HG02938 (cell line): ENCODE measurements around the gene PRODH2.

Experiments
- ATAC-seq: cut with Tn5 transposase; IDR thresholded peaks from one replicate; pipeline ENCODE4 v1.9.1; 2021; ENCODE audit warnings: mild to moderate bottlenecking, moderate library complexity; ENCODE audit not compliant: unreplicated experiment

PRODH2 gene

GRCh38 chr19:35764432-35765315, 48.0 kb downstream of the PRODH2 start:
- no peak for ATAC-seq

DNA sequence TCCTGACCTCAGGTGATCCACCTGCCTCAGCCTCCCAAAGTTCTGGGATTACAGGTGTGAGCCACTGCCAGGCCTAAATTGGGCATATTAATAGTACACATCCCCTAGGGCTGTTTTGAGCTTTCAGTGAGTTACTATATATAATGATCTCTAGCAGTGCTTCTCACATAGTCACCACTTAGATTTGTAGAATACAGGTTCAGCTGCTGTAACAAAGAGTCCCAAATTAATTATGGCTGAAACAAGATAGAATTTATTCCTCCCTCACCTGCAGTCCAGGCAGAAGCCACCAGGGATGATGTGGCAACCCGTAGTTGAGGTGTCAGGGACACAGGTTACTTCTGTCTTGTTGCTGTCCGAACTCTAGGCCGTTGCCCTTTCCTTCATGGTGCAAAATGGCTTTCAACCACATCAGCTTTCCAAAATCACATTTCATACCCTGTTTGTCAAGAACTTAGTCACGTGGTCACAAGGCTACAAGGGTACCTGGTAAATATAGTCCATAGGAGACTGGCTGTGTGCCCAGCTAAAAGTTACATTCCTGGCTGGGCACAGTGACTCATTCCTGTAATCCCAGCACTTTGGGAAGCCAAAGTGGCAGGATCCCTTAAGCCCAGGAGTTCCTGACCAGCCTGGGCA, 51.8 kb downstream of the PRODH2 start:
- no peak for ATAC-seq

- ATAC-seq: no peak
Observed at GRCh38 chr19:35759697-35760096, 52.9 kb downstream of the PRODH2 start.

DNA sequence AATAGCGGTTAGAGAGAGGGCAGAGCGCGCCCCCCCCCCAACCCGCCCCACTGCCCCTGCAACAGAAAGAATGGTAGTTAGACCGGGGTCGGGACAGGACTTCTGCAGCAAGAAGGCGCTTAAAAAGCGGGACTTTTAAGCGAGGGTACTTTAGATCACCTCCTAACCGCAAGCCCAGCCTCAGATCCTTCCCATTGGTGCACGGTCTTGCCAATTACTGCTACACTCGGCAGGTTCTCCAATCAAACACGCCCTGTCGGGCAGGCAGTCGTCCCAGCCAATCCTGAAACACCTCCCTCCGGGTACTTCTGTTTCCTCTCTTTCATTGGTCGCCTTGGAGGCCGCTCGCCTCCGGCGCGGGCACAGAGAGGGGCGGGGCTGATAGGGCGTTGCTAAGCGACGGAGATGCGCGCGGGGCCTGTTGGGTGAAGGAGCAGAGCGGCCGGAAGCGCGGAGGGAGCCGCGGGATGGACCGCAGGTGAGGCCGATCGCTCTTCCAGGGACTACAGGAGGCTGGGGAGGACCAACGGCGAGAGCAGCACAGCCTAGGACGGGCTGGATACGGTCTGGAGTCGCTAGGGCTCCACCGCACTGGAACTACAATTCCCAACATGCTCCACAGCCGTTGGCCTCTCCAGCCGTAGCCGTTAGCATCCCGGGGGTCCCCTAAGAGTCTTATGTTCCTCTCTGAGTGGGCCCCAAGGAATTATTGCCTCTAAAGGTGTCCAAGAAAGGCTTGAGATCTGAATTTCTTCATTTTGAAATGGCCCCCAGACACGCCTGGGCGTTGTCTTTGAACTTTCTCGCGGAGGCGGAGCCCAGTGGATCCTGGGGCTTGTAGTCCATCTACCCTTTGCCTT, 54.7 kb downstream of the PRODH2 start, which contains the start of gene PROSER3:
PROSER3 (plus strand) TSS at position 428 of the 860 bp plus-strand sequence; CDS start at position 468, 40 bp downstream.
- ATAC-seq: peak; percentile 93

DNA sequence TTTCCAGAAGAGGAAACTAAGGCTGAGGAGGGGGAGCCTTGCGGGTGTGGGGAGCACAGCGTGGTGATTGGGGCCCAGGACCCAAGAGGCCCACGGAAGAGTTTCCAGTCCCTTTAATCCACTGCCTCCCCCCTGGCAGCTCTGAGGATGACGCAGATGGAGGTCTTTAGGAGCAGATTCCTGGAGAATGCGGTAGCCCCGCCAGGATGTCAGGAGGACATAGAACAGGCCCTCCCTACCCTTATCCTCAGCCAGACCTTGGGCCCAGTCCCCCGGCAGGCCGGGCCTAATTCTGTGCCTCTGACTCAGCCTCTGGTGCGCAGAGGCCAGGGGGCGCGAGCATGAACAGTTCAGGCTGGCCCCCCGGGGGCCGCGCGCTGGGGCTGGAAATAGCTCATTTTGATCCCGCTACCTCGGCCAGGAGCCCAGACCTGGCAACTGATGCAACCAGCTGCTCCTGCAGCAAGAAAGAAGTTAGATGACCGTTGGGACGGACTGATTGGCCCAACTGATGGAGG, 55.4 kb downstream of the PRODH2 start:
- no peak for ATAC-seq

GRCh38 chr19:35756377-35757230, 56.0 kb downstream of the PRODH2 start, which contains the start of gene HSPB6:
Gene HSPB6, minus strand, starts transcription at chr19:35757029. Its CDS starts 21 bp downstream, at chr19:35757008.
- ATAC-seq: no peak

GRCh38 chr19:35755550-35756376, 56.9 kb downstream of the PRODH2 start:
- ATAC-seq: no peak

DNA sequence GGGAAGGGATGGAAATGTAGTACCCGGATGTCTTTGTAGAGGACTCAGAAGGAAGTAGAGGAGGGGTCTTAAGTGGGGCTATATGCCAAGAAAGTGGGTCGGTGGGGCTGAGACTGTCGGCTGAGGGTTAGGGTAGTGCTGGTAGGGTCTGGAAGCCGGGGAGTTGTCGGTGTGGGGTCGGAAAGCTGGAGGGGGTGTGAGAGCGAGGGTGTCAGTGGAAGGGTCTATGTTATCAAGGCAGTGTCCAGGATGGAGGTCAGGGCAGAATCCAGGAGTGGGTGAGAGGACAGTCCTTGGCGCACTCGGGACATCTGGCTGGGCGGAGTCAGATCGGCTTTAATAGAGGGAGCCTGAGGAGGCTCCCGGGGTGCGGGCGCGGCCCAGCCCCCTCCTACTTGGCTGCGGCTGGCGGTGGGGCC, 57.5 kb downstream of the PRODH2 start:
- no peak for ATAC-seq

GRCh38 chr19:35754370-35755130, 58.1 kb downstream of the PRODH2 start:
- no peak for ATAC-seq

GRCh38 chr19:35753634-35754369, 58.8 kb downstream of the PRODH2 start:
- no peak for ATAC-seq

- ATAC-seq: no peak
Observed at GRCh38 chr19:35752746-35753350, 59.8 kb downstream of the PRODH2 start.

DNA sequence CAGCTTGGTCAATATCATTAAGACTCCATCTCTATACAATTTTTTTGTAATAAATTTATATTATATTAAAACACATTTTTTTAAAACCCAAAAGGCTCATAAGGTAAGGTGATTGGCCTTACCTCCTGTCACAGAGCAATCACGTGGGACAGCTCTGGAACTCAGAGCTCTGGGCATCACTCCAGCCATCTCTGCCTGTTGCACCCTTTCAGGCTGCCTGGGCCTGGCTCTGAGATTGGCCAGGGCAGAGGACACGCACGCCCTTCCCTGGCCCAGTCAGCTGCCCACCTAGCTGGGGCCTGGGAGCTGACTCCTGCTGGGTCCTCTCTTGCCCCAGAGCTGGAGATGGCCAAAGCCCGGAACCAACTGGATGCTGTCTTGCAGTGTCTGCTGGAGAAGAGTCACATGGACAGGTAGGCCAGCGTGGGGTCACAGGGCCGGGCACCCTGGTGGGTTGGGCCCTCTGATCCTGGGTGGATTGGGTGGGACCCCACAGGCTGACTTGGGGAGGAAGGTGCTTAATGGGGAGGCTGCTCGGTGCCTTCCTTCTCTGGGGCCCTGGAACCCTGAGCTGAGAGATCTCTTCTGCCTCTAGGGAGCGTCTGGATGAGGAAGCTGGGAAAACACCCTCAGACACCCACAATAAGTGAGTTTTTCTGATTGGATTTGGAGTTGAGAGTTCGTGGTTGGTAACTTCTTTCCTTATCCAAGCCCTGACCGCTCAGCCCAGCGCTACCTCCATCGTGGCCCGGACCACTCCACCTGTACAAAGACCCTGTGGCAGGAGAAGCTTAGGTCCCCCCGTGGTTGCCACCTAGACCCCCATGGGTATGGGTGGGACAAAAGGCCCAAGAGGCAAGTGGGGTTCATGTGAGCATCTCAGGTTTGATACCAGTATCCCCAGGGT, 60.6 kb downstream of the PRODH2 start:
- ATAC-seq: no peak

DNA sequence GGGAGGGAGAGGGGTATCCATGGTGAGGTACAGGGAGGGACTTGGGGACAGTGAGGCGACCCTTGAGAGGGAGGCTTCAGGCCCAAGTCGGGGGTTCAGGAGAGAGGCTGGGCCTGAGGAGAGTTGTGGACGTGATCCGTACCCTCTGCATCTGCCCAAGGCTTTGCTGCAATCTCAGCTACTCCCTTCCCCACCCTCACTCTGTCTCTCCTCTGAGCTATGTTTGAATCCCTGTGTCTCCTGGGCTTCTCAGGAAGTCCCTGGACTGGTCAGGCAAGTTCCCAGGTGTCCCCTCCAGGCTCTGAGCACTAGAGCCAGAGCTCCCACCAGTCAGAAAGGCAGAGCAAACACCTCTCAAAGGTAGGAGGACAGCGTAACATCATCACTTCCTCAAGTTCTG, 62.5 kb downstream of the PRODH2 start:
- no peak for ATAC-seq
